ENCODE measurements around the gene ARHGEF10L.

Gene ARHGEF10L

GRCh38 chr1:17594690-17595601 lies 55.4 kb downstream of the ARHGEF10L start:
- no peak overlapping the region for H3K27ac ChIP-seq (ENCODE audit: low read depth, low read length)

GRCh38 chr1:17595602-17595925 lies 56.1 kb downstream of the ARHGEF10L start:
- Histone ChIP-seq H3K9ac (ENCODE audit: low read length) (no peak overlapping the region), H3K27ac (ENCODE audit: low read depth, low read length) (no peak overlapping the region), H3K9me3 (ENCODE audit: insufficient read depth, low read length) (no peaks in the 10 kb centered on the region), H3K4me3 (ENCODE audit: insufficient read depth, low read length, poor library complexity, severe bottlenecking) (no peak overlapping the region), H2AFZ (ENCODE audit: low read depth, low read length, severe bottlenecking) (no peak overlapping the region), H3F3A (ENCODE audit: insufficient read depth) (no peaks in the 10 kb centered on the region), H3K36me3 (ENCODE audit: low read length) (no peaks in the 10 kb centered on the region), H4K20me1 (ENCODE audit: low read depth, low read length) (no peaks in the 10 kb centered on the region), H3K4me2 (ENCODE audit: low read depth, low read length, poor library complexity, severe bottlenecking) (no peak overlapping the region), H3K27me3 (ENCODE audit: low read length) (no peaks in the 10 kb centered on the region), H3K9me2 (replicated peaks; ENCODE audit: insufficient read depth, low read length) (no peaks in the 10 kb centered on the region), H3K79me2 (ENCODE audit: insufficient read depth, low read length) (no peaks in the 10 kb centered on the region)
- no peak for TF ChIP-seq CTCF (IDR thresholded peaks at IDR 0.05; ENCODE audit: insufficient read depth, low read length, poor library complexity, severe bottlenecking)
- no peak for TF ChIP-seq EZH2phosphoT487 (conservative IDR thresholded peaks at IDR 0.05; ENCODE audit: low read length)

More at GRCh38 chr1:17594690-17595601, 55.4 kb downstream of the ARHGEF10L start:
- Histone ChIP-seq H3K79me2 (ENCODE audit: insufficient read depth, low read length) (no peaks in the 10 kb centered on the region), H3F3A (ENCODE audit: insufficient read depth) (no peaks in the 10 kb centered on the region), H3K4me2 (ENCODE audit: low read depth, low read length, poor library complexity, severe bottlenecking) (no peak overlapping the region), H3K36me3 (ENCODE audit: low read length) (no peaks in the 10 kb centered on the region), H3K4me3 (ENCODE audit: insufficient read depth, low read length, poor library complexity, severe bottlenecking) (no peak overlapping the region), H4K20me1 (ENCODE audit: low read depth, low read length) (no peaks in the 10 kb centered on the region), H3K9ac (ENCODE audit: low read length) (no peak overlapping the region), H3K9me2 (replicated peaks; ENCODE audit: insufficient read depth, low read length) (no peaks in the 10 kb centered on the region), H2AFZ (ENCODE audit: low read depth, low read length, severe bottlenecking) (no peak overlapping the region), H3K9me3 (ENCODE audit: insufficient read depth, low read length) (no peaks in the 10 kb centered on the region), H3K27me3 (ENCODE audit: low read length) (no peaks in the 10 kb centered on the region)
- TF ChIP-seq EZH2phosphoT487 (conservative IDR thresholded peaks at IDR 0.05; ENCODE audit: low read length) (no peak), CTCF (IDR thresholded peaks at IDR 0.05; ENCODE audit: insufficient read depth, low read length, poor library complexity, severe bottlenecking) (no peak)

- TF ChIP-seq EZH2phosphoT487 (conservative IDR thresholded peaks at IDR 0.05; ENCODE audit: low read length) (no peak), CTCF (IDR thresholded peaks at IDR 0.05; ENCODE audit: insufficient read depth, low read length, poor library complexity, severe bottlenecking) (no peak)
- Histone ChIP-seq H2AFZ (ENCODE audit: low read depth, low read length, severe bottlenecking) (no peak overlapping the region), H3K79me2 (ENCODE audit: insufficient read depth, low read length) (no peaks in the 10 kb centered on the region), H3F3A (ENCODE audit: insufficient read depth) (no peaks in the 10 kb centered on the region), H4K20me1 (ENCODE audit: low read depth, low read length) (no peaks in the 10 kb centered on the region), H3K27me3 (ENCODE audit: low read length) (no peaks in the 10 kb centered on the region), H3K9ac (ENCODE audit: low read length) (no peak overlapping the region), H3K4me2 (ENCODE audit: low read depth, low read length, poor library complexity, severe bottlenecking) (no peak overlapping the region), H3K9me3 (ENCODE audit: insufficient read depth, low read length) (no peaks in the 10 kb centered on the region), H3K9me2 (replicated peaks; ENCODE audit: insufficient read depth, low read length) (no peaks in the 10 kb centered on the region), H3K27ac (ENCODE audit: low read depth, low read length) (no peak overlapping the region), H3K4me3 (ENCODE audit: insufficient read depth, low read length, poor library complexity, severe bottlenecking) (no peak overlapping the region), H3K36me3 (ENCODE audit: low read length) (no peaks in the 10 kb centered on the region)
Observed at GRCh38 chr1:17596186-17596585, 56.7 kb downstream of the ARHGEF10L start.
